Measurements from ENCODE around the gene TBC1D22B. TPM values are rescaled to one million over a fixed set of nuclear protein-coding genes. Genes with fewer than 3 reads are reported as not detected.
A peak's percentile ranks its signal among the peaks of the same experiment; 100 is the strongest.

The TBC1D22B gene
- total and polyA plus RNA-seq, 9 of the 15 experiments (the other 6 are each of a cell fraction or from before 2014, with no cell fraction given): 4.8 to 24.2 (median 13.5) TPM

- TF ChIP-seq ZBTB11 (CRISPR knock-in tag; IDR thresholded peaks at IDR 0.05): 0 out of 6 replicates have a peak, but pooled peaks of 1 of the 3 experiments have one; percentile 26
- no peak for TF ChIP-seq ILK (tag; IDR thresholded peaks at IDR 0.05; ENCODE audit: borderline replicate concordance, low read depth)
- peak; percentile 86; the same call in 1 of the 2 replicates for TF ChIP-seq MTA3 (IDR thresholded peaks at IDR 0.05; ENCODE audit: borderline replicate concordance)
- TF ChIP-seq SMAD4 (CRISPR knock-in tag; conservative IDR thresholded peaks at IDR 0.05): no peak
- TF ChIP-seq GATAD2B (IDR thresholded peaks at IDR 0.05; ENCODE audit: borderline replicate concordance): no peak
- peak; percentile 40 for TF ChIP-seq TBP (optimal IDR thresholded peaks at IDR 0.05; ENCODE audit: low read depth, low read length)
- TF ChIP-seq ZSCAN32 (CRISPR knock-in tag; IDR thresholded peaks at IDR 0.05): no peak
- TF ChIP-seq ZNF518B (CRISPR knock-in tag; IDR thresholded peaks at IDR 0.05): no peak
- no peak for TF ChIP-seq DACH1 (IDR thresholded peaks at IDR 0.05; ENCODE audit: partially characterized antibody)
- no peak for TF ChIP-seq NEUROD1 (IDR thresholded peaks at IDR 0.05; ENCODE audit: borderline replicate concordance, low read depth, low read length, partially characterized antibody)
- no peak for TF ChIP-seq CHD1 (IDR thresholded peaks at IDR 0.05; ENCODE audit: low read length)
- TF ChIP-seq HOXB6 (CRISPR knock-in tag; IDR thresholded peaks at IDR 0.05; ENCODE audit: borderline replicate concordance): no peak
- TF ChIP-seq NR2C2 (CRISPR knock-in tag; IDR thresholded peaks at IDR 0.05): no peak
- no peak; the same call in 1 of the 2 replicates for TF ChIP-seq NR2C2 (tag; IDR thresholded peaks at IDR 0.05)
- no peak for TF ChIP-seq RAD51 (IDR thresholded peaks at IDR 0.05; ENCODE audit: borderline replicate concordance, low read depth)
- TF ChIP-seq U2AF1 (optimal IDR thresholded peaks at IDR 0.05; ENCODE audit: low read depth, low read length): no peak
- TF ChIP-seq ZNF124 (CRISPR knock-in tag; IDR thresholded peaks at IDR 0.05): no peak
- no peak for TF ChIP-seq E2F4 (CRISPR knock-in tag; IDR thresholded peaks at IDR 0.05; ENCODE audit: low read depth)
- TF ChIP-seq RBBP5 (IDR thresholded peaks at IDR 0.05; ENCODE audit: borderline replicate concordance, insufficient read depth, low read length, poor library complexity, severe bottlenecking): peak; percentile 50
These were observed 35.2 kb upstream of the TBC1D22B start (continued) for GRCh38 chr6:37222125-37222967.
